ENCODE data around the gene CUTC.
"Not testable (repeated sequence)": the region's sequence is repeated elsewhere in the genome, so short reads cannot be mapped to it uniquely, and the experiment has no call there.

The CUTC gene

GRCh38 chr10:99743841-99744240 is 11.8 kb downstream of the CUTC start:
- DNase-seq = no peak

- DNase-seq = not testable (repeated sequence)
Observed at GRCh38 chr10:99746166-99746565, 14.1 kb downstream of the CUTC start.

- DNase-seq = no peak
Observed at GRCh38 chr10:99748823-99749451, 16.9 kb downstream of the CUTC start.

DNA sequence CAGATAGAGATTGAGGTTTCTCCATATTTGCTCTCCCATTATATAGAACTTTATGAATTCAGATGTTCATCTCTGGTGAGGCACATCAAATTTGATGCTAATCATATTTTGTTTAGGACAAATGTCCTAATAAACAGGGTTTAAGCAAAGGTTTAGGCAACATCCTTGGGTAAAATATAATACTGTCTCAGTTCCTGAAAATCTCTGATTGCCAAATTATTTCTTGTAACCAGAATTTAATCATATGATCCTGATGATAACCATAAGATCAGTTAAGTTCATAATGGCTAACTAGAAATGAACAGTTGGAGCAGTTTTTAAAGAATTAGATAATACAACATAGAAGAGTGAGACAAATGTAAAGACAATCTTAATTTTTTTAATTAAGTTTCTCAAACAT is 18.6 kb downstream of the CUTC start:
- no peak for DNase-seq

DNA sequence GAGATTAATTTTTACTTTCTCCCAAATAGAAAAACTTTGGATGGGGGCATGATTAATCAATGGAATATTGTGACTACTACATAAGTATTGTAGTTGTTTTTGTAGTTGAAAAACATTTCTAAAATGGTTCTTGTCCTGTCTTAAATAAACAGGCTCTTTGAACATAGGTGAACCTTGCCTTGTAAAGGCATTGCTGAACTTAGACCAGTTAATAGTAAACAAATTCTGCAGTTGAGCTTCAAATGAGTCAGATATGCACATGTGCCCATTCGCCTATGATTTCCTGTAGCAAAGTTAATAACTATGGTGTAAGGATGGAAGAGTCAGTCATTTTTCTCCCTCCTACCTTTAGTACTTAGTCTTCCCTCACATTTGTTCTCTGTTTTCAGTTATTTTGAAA is 22.6 kb downstream of the CUTC start:
- DNase-seq = no peak

DNA sequence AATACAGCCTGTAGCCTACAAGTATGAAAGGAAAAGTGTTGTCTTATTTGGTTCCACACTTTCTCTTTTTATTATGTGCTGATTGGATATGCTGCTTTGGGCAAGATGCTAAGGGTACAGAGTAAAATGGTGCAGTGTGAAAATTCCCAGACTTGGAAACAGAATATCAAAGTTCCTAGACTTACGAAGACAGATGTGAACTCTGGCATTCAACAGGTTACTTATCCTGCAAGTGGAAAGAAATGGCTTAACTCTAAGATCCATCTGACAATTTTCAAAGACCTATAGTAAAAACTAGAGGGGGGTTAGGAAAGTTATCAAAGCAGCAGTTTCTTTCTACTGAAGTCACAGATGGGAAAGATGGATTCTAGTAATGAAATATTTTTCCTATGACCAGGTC is 24.1 kb downstream of the CUTC start:
- no peak for DNase-seq

DNA sequence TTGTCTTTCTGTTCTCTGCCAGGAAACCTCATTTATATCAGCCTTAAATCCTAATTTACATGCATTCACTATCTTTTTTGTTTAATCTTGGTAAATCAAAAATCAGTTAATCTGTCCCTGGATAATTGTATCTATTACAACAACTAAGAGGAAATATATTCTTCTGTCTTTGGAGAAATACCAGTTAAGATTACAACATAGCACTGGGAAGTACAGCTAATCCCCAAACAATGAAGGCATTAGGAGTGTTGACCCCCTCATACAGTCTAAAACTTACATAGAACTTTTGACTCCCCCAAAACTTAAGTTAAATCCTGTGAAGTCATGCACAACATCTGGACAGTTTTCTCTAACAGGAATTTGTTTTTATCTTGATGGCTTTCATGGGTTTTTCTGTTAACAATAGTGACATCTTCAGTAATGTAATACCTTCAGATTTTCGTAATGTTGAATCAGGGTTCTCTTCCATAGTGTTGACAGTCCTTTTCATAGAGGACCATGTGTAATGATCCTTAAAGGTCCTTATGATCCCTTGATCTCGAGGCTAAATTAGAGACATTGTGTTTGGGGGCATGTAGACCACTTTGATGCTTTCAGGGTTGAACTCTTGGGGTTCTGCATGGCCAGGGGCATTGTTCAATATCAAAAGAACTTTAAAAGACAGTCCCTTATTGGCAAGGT is 26.3 kb downstream of the CUTC start:
- DNase-seq = no peak

DNA sequence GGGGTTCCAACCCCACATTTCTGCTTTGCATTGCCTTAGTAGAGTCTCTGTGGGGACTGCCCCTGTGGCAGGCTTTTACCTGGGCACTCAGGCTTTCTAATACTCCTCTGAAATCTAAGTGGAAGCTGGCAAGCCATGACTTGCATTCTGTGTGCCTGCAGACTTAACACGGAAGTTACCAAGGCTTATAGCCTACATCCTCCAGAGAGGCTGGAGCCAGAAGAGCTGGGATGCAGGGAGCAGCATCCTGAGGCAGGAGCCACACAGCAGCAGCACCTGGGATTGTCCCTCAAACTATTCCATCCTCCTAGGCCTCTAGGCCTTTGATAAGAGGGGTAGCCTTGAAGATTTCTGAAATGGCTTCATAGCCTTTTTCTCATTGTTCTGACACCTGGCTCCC is 28.3 kb downstream of the CUTC start:
- no peak for DNase-seq

GRCh38 chr10:99761365-99761764 is 29.3 kb downstream of the CUTC start:
- no peak for DNase-seq

- no peak for DNase-seq
Observed at GRCh38 chr10:99765672-99766301, 33.8 kb downstream of the CUTC start.

- no peak for DNase-seq
Observed at GRCh38 chr10:99766302-99766681, 34.3 kb downstream of the CUTC start.

- no peak for DNase-seq
Observed at GRCh38 chr10:99767901-99768300, 35.9 kb downstream of the CUTC start.

DNA sequence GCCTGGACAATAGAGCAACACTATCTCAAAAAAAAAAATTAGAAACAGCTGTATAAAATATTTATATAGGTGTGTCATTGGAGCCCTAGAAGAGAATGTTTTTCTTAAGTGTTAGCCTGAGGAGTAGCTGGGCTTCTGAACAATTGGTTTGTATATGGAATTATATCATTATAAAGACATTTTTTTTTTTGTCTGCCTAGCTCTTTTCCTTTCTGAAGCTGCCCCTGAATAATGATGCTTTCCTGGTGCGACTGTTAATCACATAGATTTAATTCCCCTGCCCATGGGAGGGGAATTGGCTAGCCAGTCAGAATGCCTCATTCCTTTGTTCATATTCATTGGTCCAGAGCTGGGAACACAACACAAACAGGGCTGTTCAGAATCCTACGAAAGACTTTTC is 36.5 kb downstream of the CUTC start:
- DNase-seq = peak; percentile 8

- no peak for DNase-seq
Observed at GRCh38 chr10:99769706-99770105, 37.7 kb downstream of the CUTC start.

DNA sequence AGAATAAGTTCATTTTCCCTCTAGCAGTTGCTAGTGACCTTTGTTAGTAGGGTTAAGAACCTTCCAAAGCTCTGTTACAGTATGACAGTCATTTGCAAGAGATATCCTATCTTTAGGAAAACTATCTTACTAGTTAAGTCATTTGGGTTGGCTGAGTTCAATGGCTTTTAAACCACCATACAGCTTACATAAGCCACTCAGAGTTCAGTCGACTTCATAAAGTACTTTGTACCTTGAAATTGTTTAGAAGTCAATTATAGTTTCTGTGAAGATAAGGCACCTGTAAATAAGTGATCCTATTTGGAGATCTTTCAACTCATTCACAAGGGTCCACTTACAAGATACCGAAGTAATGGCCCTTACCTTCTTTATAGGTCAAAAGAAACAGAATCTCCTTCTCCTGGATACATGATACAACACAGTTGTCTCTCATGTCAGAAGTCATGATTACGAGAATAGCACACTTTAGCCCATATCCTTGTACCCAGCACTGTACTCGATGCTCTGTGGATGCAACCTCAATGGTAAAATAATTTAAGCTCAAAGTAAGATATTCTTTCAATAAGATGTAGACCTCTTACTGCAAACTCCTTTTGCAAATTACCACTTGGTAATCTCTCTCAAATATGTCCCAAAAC is 38.5 kb downstream of the CUTC start:
- DNase-seq = no peak

DNA sequence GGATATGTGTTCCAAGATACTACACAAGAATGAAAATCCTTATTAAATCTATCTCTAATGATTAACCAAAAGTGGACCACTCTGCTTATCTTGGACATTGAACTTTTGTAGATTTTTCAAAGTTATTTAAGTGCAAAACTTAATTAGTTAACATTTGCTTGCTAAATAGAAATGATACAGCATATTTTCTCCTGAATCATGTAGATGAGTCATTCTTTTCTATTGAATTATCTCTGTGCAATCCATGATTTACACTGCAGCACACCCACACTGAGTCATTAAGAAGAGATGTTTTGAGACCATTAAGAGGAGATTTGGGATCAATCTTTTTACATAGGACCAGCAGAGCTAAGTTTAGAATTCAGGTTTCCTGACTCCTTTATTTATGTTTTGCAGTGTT is 43.8 kb downstream of the CUTC start:
- no peak for DNase-seq

GRCh38 chr10:99777918-99778714 is 46.1 kb downstream of the CUTC start:
- no peak for DNase-seq

DNA sequence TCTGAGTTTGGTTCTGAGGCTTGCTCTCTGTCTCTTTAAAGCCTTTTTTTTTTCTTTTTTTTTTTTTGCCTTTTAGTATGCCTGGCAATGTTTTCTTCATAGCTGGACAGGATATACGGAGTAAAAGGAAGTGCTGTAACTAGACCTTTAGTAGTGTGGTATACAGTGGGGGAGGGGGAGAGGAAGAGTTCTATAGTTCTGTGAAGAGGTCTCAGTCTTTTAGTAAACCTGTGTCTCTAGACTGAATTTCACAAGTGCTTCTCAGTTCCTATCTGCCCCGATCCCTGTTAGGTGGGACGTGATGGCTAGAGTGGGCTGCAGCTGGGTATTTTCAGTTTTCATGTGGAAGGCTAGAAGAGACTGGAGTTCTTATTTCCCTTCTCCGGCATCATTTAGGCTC is 47.3 kb downstream of the CUTC start:
- no peak for DNase-seq

DNA sequence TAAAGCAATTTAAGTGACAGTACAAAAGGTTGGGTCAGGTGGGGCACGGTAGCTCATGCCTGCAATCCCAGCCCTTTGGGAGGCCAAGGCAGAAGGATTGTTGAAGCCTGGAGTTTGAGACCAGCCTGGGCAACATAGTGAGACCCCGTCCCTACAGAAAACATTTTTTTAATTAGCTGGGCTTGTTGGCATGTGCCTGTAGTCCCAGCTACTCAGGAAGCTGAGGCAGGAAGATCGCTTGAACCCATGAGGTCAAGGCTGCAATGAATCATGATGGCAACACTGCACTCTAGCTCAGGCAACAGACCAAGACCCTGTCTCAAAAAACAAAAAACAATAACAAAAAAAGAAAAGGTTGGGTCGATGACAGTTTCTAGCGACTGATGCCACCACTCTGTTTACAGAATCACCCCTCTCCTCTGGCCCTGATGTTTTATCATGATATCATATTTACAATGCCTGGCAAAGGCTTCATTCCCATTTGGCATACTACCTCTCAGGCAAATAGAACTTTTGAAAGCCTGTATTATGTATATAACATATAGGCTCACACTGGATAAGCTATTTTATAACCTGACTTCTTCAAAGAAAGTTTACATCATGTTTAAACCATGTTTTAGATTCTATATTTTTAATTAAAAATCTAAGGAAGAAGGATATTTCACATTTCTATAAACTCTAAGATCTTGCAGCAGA is 49.8 kb downstream of the CUTC start:
- no peak for DNase-seq

GRCh38 chr10:99782447-99783286 is 50.6 kb downstream of the CUTC start, which contains the start of gene ABCC2:
Gene ABCC2, plus strand, starts transcription at chr10:99782640. Its CDS starts 205 bp downstream, at chr10:99782845.
- DNase-seq = no peak

DNA sequence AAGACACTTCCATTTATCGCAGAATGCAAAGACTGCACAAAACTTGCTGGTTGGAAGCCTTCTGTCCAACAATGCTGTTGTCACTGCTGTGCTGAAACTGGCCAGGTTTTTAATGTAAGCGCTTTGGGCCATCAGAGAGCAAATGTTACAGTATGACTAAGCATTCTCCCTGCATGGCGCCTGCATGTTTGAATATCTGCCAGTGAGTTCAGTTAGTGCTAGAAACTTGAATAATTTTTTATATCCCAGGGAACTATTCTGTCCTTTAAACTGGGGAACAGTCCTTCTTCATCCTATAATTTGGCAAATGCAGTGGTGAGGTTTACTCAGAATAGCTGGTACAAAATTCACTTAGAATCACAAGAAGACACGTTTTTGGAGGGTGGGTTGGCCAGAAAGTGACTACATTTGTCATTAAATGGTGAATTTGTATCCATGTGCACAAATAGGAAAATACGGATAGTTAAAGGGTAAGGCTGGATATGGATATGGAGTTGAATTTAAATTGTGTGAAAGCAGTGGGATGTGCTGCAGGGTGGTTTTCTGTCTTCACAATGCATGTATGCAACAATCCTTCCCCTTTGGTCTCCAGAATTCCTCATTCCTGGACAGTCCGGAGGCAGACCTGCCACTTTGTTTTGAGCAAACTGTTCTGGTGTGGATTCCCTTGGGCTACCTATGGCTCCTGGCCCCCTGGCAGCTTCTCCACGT is 52.1 kb downstream of the CUTC start:
- no peak for DNase-seq

All from NCI-H69 (cell line).